GM18519 (cell line): ENCODE results near the gene NKIRAS2.
"Not testable (repeated sequence)": the region's sequence is repeated elsewhere in the genome, so short reads cannot be mapped to it uniquely, and the experiment has no call there.

Experiments
- ATAC-seq: cut with Tn5 transposase; IDR thresholded peaks from one replicate; pipeline ENCODE4 v1.9.1; 2021; ENCODE audit warnings: mild to moderate bottlenecking, moderate library complexity; ENCODE audit not compliant: unreplicated experiment, low FRiP score

Gene NKIRAS2

DNA sequence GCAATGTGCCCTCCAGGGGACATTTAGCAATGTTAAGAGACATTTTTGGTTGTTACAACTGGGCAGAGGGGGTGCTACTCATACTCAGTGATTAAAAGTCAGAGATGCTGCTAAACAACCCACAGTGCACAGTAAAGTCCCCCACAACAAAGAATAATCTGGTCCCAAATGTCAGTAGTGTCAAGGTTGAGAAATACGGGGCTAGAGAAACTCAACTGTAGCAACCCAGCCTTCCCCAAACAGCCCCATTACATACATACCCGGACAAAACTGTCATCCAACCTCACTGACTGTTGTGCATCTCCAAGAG lies 23.1 kb upstream of the NKIRAS2 start:
- ATAC-seq: no peak

- no peak for ATAC-seq
Measured at GRCh38 chr17:41998497-41998896, 21.4 kb upstream of the NKIRAS2 start.

GRCh38 chr17:42000413-42001133 lies 19.3 kb upstream of the NKIRAS2 start:
- no peak for ATAC-seq

DNA sequence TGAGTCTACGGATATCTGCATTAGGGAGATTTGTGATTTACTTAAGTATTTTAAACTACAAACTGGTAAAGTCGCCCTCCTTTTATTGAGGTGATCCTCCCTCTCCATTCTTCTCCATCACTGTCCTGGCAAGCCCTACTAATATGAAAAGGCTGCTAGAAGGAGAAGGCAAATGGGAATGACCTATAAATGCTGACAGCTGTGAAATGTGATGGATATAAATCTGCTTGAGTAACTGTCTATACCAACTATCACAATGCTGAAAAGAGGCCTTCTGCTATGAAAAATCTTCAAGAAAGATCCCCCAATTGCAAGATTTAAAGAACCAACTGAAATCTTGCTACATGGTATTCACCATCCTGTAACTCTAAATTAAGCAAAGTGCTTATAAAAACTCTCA lies 18.2 kb upstream of the NKIRAS2 start:
- ATAC-seq: no peak

DNA sequence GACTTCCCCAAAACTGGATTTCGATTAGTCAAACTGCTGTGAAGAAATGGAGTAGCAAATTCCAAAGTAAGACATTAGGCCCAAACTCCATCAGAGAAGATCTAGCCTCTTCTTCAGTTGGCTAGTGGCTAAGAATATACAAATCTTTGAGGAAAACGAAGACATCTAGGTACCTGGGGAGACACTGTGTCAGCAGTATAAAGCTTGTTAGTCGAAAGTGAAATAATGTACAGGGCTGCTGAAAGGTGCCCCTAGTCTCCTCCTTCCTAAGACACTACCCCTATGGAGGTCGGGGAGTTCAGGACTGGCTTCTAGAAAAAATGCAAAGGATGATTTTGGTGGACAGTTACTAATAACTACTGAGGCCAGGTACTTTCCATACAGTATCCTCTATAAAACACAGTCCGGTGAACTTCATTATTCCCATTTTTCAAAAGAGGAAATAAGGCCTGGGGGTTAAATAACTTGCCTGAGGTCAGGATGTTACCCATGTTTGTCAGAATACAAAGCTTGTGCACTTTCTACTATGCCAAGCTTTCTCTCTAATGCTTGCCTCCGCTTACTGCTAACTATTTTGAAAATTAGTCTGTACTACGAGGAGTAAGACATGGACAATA lies 17.6 kb upstream of the NKIRAS2 start:
- ATAC-seq: no peak

DNA sequence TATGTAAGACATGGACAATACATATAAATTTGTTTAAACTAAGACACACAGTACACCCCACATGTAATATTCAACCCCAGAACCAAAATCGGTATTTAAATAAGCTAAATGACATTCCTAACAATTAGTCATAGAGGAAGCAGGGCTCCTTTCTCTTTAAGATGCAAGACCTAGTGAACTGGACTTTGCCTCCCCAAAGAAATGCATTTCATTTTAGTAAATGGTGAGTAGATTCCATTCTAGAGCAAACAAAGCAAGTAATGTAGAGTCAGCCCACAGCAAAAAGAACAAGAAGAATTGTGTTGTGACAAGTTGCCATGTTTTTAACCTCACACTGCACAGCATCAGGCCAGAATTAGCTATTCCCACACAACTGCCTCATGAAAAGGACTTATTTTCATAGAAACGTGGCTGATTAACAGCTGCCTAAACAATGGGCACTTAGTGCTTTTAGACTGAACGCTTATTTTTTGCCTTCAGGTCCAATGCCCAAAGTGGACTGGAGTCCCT lies 17.0 kb upstream of the NKIRAS2 start:
- no peak for ATAC-seq

DNA sequence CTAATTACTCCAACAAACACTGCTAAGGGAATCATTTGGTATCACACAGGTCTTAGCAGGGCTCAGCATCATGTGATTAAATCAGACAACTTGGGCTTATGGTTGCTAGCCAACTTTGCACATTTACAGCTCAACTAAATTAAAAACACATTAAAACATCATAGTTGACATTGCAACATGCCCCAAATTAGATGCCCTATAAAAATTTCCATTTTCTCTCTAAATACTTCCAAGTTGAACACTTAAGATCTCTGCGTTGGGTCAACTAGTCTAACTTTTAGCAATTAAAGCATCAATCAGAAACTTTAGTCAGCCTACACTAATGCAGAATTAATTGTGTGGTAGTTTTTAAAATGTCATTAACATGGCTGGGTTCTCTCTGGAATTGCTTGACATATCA lies 14.7 kb upstream of the NKIRAS2 start:
- no peak for ATAC-seq

GRCh38 chr17:42009170-42009569 lies 10.7 kb upstream of the NKIRAS2 start:
- ATAC-seq: no peak

DNA sequence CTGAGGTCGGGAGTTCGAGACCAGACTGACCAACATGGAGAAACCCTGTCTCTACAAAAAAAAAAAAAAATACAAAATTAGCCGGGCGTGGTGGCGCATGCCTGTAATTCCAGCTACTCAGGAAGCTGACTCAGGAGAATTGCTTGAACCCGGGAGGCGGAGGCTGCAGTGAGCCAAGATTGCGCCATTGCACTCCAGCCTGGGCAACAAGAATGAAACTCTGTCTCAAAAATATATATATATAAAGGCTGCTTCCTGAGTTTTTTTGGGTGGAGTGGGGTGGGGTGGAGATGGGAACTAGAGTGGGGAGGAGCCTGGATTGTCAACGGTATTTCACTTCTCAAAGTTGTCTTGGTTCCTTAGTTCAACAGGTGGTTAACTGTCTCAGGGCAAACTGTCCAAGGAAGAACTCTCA lies 9.6 kb upstream of the NKIRAS2 start:
- ATAC-seq: not testable (repeated sequence)

DNA sequence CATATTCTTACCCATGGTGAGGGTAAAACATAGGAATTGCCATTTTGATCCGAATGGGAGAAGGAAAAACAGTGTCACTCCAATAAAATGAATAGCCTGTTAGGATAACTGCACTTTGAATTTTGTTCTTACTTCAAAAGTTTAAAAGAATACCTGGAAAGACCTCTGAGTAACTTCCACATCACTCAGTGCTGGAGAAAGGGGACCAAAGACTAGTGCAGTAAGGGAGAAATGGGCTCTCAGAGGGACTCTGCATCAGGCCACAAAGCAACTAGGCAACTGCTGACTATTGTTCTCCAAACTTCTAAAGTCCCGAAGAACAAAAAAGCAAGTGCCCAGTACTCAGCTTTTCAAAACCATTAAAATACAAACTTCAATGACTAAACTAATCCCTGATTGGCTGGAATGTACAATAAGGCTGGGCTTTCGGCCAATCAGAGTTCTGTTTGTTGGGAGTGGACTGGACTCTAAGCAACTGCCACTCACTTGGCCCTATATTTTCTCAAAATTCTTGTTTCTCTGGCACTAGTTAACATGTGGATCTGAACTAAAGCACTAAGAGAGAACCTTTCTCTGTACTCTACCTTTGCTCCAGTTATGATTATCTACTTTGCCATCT lies 8.9 kb upstream of the NKIRAS2 start:
- no peak for ATAC-seq

- not testable (repeated sequence) for ATAC-seq
Measured at GRCh38 chr17:42012363-42012762, 7.5 kb upstream of the NKIRAS2 start.

DNA sequence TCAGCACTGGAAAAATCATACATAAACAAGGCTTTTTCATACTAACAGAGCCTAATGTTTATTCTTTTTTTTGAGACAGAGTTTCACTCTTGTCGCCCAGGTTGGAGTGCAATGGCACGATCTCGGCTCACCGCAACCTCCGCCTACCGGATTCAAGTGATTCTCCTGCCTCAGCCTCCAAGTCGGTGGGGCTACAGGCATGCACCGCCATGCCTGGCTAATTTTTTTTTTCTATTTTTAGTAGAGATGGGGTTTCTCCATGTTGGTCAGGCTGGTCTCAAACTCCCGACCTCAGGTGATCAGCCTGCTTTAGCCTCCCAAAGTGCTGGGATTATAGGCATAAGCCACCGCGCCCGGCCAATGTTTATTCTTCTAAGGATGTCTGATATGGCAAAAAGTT lies 6.2 kb upstream of the NKIRAS2 start:
- ATAC-seq: not testable (repeated sequence)

- ATAC-seq: no peak
Measured at GRCh38 chr17:42016411-42016831, 3.5 kb upstream of the NKIRAS2 start.

DNA sequence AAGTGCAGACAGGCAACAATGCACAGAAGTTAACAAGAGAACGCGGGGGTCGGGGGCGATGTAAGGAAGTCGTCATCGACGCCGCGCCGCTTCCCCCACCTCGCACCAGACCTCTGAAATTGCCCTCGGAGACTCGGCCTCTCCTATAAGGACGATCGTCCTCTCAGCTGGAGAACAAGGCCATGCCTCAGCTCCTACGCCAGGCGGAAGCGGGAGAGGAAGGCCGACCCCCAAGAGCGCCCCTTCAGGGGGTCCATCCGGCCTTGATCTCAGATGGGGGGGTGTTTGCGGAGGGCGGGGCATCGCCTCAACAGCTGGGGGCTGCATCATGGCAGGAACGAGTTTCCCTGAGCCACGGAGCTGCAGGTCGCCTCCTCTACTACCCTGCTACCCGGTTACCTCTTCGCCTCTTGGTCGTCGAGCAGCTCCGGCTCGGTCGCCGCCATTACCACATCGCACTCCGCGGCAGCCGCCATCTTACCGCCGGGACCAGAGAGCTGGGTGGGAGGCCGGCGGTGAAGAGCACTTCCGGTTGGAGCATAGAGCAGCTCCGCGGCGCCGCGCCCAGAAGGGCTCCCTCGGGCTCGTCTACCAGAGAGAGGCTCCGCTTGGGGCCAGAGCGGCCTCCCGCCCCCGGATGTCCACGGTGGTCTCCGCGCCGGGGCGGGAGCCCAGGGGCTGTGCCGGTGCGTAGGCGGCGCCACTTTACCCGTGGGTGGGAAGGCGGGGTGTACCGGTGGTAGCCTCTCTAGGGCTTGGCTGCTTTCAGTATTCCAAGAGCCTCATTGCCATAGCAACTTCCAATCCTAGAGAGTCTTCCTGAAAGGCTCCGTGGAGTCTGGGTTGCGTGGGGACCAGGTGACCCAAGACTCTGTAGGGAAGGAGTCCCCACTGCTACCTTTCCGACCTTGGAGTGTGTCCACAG lies 2.7 kb upstream of the NKIRAS2 start, which contains the start of gene DNAJC7:
TSS of gene DNAJC7 (minus strand) at position 499 of the 925 bp plus-strand sequence. CDS start at position 476, 23 bp downstream.
- ATAC-seq: peak; percentile 48

DNA sequence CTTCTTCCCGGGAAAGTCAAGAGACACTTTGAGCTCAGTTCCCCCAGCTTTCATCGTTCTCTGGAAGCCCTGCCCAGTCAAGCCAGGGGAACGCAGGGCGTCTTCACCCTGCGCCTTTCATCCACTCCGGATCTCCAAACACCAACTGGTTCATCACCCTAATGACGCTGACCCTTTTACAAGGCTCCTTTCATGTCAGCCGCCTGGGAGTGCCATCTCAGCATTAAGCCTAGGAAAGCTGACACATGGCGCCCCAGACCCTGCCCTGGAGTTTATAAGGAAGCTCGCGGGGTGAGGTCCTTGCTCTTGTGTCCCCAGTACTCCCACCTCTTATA lies 2.1 kb upstream of the NKIRAS2 start:
- ATAC-seq: no peak

GRCh38 chr17:42018339-42018738 lies 1.6 kb upstream of the NKIRAS2 start:
- no peak for ATAC-seq

DNA sequence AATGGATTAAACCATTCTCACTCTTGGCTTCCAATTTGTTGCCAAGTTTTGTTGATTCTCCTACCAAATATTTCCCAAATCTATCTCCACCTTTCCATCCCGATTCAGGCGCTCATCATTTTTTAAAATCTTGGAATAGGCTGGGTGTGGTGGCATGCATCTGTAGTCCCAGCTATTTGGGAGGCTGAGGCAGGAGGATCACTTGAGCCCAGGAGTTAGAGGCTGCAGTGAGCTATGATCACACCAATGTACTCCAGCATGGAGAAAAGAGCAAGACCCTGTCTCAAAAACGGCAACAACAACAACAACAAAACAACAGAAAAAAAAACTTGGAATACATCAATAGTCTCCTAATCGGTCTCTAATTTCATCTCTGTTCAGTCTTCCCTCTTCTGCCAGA lies 902 bp upstream of the NKIRAS2 start:
- no peak for ATAC-seq

GRCh38 chr17:42020845-42021244 lies 955 bp downstream of the NKIRAS2 start:
- not testable (repeated sequence) for ATAC-seq

GRCh38 chr17:42023524-42024349 lies 3.8 kb downstream of the NKIRAS2 start:
- ATAC-seq: no peak

GRCh38 chr17:42025191-42025579 lies 5.3 kb downstream of the NKIRAS2 start:
- ATAC-seq: no peak
